ENCODE results near the gene UBAC2.
A peak's percentile ranks its signal among the peaks of the same experiment; 100 is the strongest.

The UBAC2 gene

GRCh38 chr13:99339736-99340397, 139.2 kb downstream of the UBAC2 start:
- H3K36me3 ChIP-seq (ENCODE audit: insufficient read depth, low read length), result peaks cover 60% of the 10 kb centered on the region
- no peaks in the 10 kb centered on the region for H3K9me3 ChIP-seq (ENCODE audit: insufficient read depth, low read length, severe bottlenecking)
- no peak for TF ChIP-seq EZH2 (IDR thresholded peaks at IDR 0.05; ENCODE audit: borderline replicate concordance, low read depth, low read length, severe bottlenecking)
- no peak for TF ChIP-seq CTCF (IDR thresholded peaks at IDR 0.05; ENCODE audit: borderline replicate concordance, extremely low read depth, low read length, poor library complexity, severe bottlenecking)
- DNase-seq (peak; percentile 18), ATAC-seq (ENCODE audit: insufficient read depth, low read depth) (no peak)
- H3K4me2 ChIP-seq (ENCODE audit: insufficient read depth, low read length), result no peak overlapping the region
- H3K27ac ChIP-seq (ENCODE audit: low read length), result no peak overlapping the region
- H3K79me2 ChIP-seq (ENCODE audit: insufficient read depth, low read length), result no peaks in the 10 kb centered on the region
- no peaks in the 10 kb centered on the region for H3K27me3 ChIP-seq (ENCODE audit: insufficient read depth, low read length, poor library complexity)
- no peaks in the 10 kb centered on the region for H3K4me1 ChIP-seq (ENCODE audit: insufficient read depth, low read length)
- H3K9ac ChIP-seq (ENCODE audit: low read depth, low read length), result no peak overlapping the region
- H2AFZ ChIP-seq (ENCODE audit: low read depth, low read length), result no peak overlapping the region
- no peak overlapping the region for H3K4me3 ChIP-seq (ENCODE audit: low read depth in 1 of 2, low read length in 2 of 2)
- no peaks in the 10 kb centered on the region for H4K20me1 ChIP-seq (ENCODE audit: insufficient read depth, low read length)

GRCh38 chr13:99340638-99341037, 140.0 kb downstream of the UBAC2 start:
- H2AFZ ChIP-seq (ENCODE audit: low read depth, low read length), result no peak overlapping the region
- TF ChIP-seq CTCF (IDR thresholded peaks at IDR 0.05; ENCODE audit: borderline replicate concordance, extremely low read depth, low read length, poor library complexity, severe bottlenecking) (no peak), EZH2 (IDR thresholded peaks at IDR 0.05; ENCODE audit: borderline replicate concordance, low read depth, low read length, severe bottlenecking) (no peak)
- no peak overlapping the region for H3K9ac ChIP-seq (ENCODE audit: low read depth, low read length)
- H3K79me2 ChIP-seq (ENCODE audit: insufficient read depth, low read length), result no peaks in the 10 kb centered on the region
- no peak overlapping the region for H3K27ac ChIP-seq (ENCODE audit: low read length)
- ATAC-seq (ENCODE audit: insufficient read depth, low read depth) (no peak), DNase-seq (no peak)
- H3K4me2 ChIP-seq (ENCODE audit: insufficient read depth, low read length), result no peak overlapping the region
- no peaks in the 10 kb centered on the region for H4K20me1 ChIP-seq (ENCODE audit: insufficient read depth, low read length)
- peaks cover 63% of the 10 kb centered on the region for H3K36me3 ChIP-seq (ENCODE audit: insufficient read depth, low read length)
- H3K4me1 ChIP-seq (ENCODE audit: insufficient read depth, low read length), result no peaks in the 10 kb centered on the region
- H3K4me3 ChIP-seq (ENCODE audit: low read depth in 1 of 2, low read length in 2 of 2), result no peak overlapping the region
- H3K27me3 ChIP-seq (ENCODE audit: insufficient read depth, low read length, poor library complexity), result no peaks in the 10 kb centered on the region
- H3K9me3 ChIP-seq (ENCODE audit: insufficient read depth, low read length, severe bottlenecking), result no peaks in the 10 kb centered on the region

- H3K79me2 ChIP-seq (ENCODE audit: insufficient read depth, low read length), result no peaks in the 10 kb centered on the region
- DNase-seq, result no peak
- no peaks in the 10 kb centered on the region for H4K20me1 ChIP-seq (ENCODE audit: insufficient read depth, low read length)
- H3K27me3 ChIP-seq (ENCODE audit: insufficient read depth, low read length, poor library complexity), result no peaks in the 10 kb centered on the region
- H3K9ac ChIP-seq (ENCODE audit: low read depth, low read length), result no peak overlapping the region
- H3K4me1 ChIP-seq (ENCODE audit: insufficient read depth, low read length), result no peaks in the 10 kb centered on the region
- H3K4me2 ChIP-seq (ENCODE audit: insufficient read depth, low read length), result no peak overlapping the region
- no peak overlapping the region for H3K27ac ChIP-seq (ENCODE audit: low read length)
- no peak overlapping the region for H3K4me3 ChIP-seq (ENCODE audit: low read depth in 1 of 2, low read length in 2 of 2)
- peaks cover 72% of the 10 kb centered on the region for H3K36me3 ChIP-seq (ENCODE audit: insufficient read depth, low read length)
- TF ChIP-seq CTCF (IDR thresholded peaks at IDR 0.05; ENCODE audit: borderline replicate concordance, extremely low read depth, low read length, poor library complexity, severe bottlenecking) (no peak), EZH2 (IDR thresholded peaks at IDR 0.05; ENCODE audit: borderline replicate concordance, low read depth, low read length, severe bottlenecking) (no peak)
- no peak for ATAC-seq (ENCODE audit: insufficient read depth, low read depth)
- H3K9me3 ChIP-seq (ENCODE audit: insufficient read depth, low read length, severe bottlenecking), result no peaks in the 10 kb centered on the region
- H2AFZ ChIP-seq (ENCODE audit: low read depth, low read length), result no peak overlapping the region
Observed at GRCh38 chr13:99341969-99342722, 141.5 kb downstream of the UBAC2 start.

Data from DND-41 (cell line).